Body of pancreas (tissue), 4 donors: Measurements from ENCODE around the gene APLP1. TPM values are rescaled to one million over a fixed set of nuclear protein-coding genes. Genes with fewer than 3 reads are reported as not detected.
"Not testable (repeated sequence)": the region's sequence is repeated elsewhere in the genome, so short reads cannot be mapped to it uniquely, and the experiment has no call there.

Source experiments
- ATAC-seq: fragments of 150-250 bp; one replicate; pipeline ENCODE4 v1.9.1; 2016
- DNase-seq, 4 donors: peaks; one replicate each; pipeline ENCODE4 v3.0.0-alpha.2; 2019
- H3K27ac ChIP-seq, 4 donors: fragments of 200-600 bp; sonication (generic); 1 replicate in 3 of 4; 2 replicates in 1 of 4; pipeline versions ENCODE4 v1.5.1 to v1.6.1; 2016 to 2019; ENCODE audit warnings: mild to moderate bottlenecking in 1 of 4, mixed read lengths in 1 of 4, moderate library complexity in 1 of 4
- H3K27me3 ChIP-seq, 2 donors: fragments of 200-600 bp; sonication (generic); one replicate each; pipeline ENCODE4 v1.6.0; 2016; ENCODE audit warnings: mild to moderate bottlenecking in 1 of 2
- H3K36me3 ChIP-seq, 2 donors: fragments of 200-600 bp; sonication (generic); replicated peaks in 1 of 2; 2 replicates each; pipeline ENCODE4 v1.5.1; 2016; ENCODE audit warnings: low read depth in 2 of 2; ENCODE audit not compliant: insufficient read depth in 1 of 2
- H3K4me1 ChIP-seq: fragments of 200-600 bp; sonication (generic); one replicate; pipeline ENCODE4 v1.6.0; 2016
- H3K4me3 ChIP-seq, 2 donors: fragments of 200-600 bp; sonication (generic); 1 replicate in 1 of 2; 2 replicates in 1 of 2; pipeline ENCODE4 v1.5.1; 2016 to 2019
- H3K9me3 ChIP-seq, 3 donors: fragments of 200-600 bp; sonication (generic); 1 replicate in 2 of 3; 2 replicates in 1 of 3; pipeline ENCODE4 v1.5.1; 2016
- CTCF ChIP-seq, 7 experiments: fragments of 450-650 bp in 4 of 7; fragments of 200-600 bp in 3 of 7; sonication (generic) in 3 of 7; IDR thresholded peaks; one replicate each; pipeline ENCODE4 v1.5.1; 2016 to 2019; ENCODE audit warnings: antibody characterized with exemption in 7 of 7
- POLR2A ChIP-seq, 3 donors: fragments of 450-650 bp; IDR thresholded peaks; one replicate each; pipeline ENCODE4 v1.6.1; 2016; ENCODE audit warnings: antibody characterized with exemption in 3 of 3, mild to moderate bottlenecking in 2 of 3
- WGBS, 2 donors: methylation state at CpG; one replicate each; pipeline ENCODE4 v1.1.5; 2017; 5-methylcytosine and 5-hydroxymethylcytosine counted together
- intact Hi-C: fragments of 100-400 bp; cut with DNase I; formaldehyde crosslinking; loops from one replicate; pipeline ENCODE4 v1.15.1; 2023
- total RNA-seq, 2 donors: library from RNA; depleted of rRNA; stranded (reverse); fragments of >200 nt; gene quantifications; one replicate each; pipeline ENCODE4 v1.1.0, GENCODE V29; 2016

The APLP1 gene
- total RNA-seq, 2 donors from 2014 or later: 40.9 to 47.0 TPM

- intact Hi-C loops: no loop called here
- no peak overlapping the region for H3K4me3 ChIP-seq
- ATAC-seq (no peak), DNase-seq (no peak)
- peaks cover 21% of the 10 kb centered on the region for H3K4me1 ChIP-seq
- WGBS, 2 donors: 51 to 53% methylated on average over 9 to 11 of the region's 12 CpGs
- no peaks in the 10 kb centered on the region for H3K9me3 ChIP-seq
- H3K27ac ChIP-seq: peak overlapping the region in 1 of 4 donors; percentile 92
- H3K36me3 ChIP-seq: no peaks in the 10 kb centered on the region
- TF ChIP-seq POLR2A (IDR thresholded peaks at IDR 0.05): no peak
- no peak for TF ChIP-seq CTCF (IDR thresholded peaks at IDR 0.05)
- no peaks in the 10 kb centered on the region for H3K27me3 ChIP-seq
Observed at GRCh38 chr19:35907377-35907745, 39.0 kb downstream of the APLP1 start.

GRCh38 chr19:35908010-35908441, 39.7 kb downstream of the APLP1 start, which contains the start of gene TYROBP:
TYROBP (minus strand) TSS chr19:35908295; CDS start chr19:35908228, 67 bp downstream.
- TF ChIP-seq CTCF (IDR thresholded peaks at IDR 0.05) (no peak), POLR2A (IDR thresholded peaks at IDR 0.05) (peak in 2 of 3 donors; percentile 27 to 71)
- no peaks in the 10 kb centered on the region for H3K9me3 ChIP-seq
- no peaks in the 10 kb centered on the region for H3K36me3 ChIP-seq
- ATAC-seq (no peak), DNase-seq (peak in 1 of 4 donors; percentile 52)
- H3K4me3 ChIP-seq: no peak within 1 kb of the TSS
- H3K27me3 ChIP-seq: no peaks in the 10 kb centered on the region
- WGBS, 2 donors: 65 to 74% methylated on average over 9 of the region's 9 CpGs
- H3K4me1 ChIP-seq: peaks cover 21% of the 10 kb centered on the region
- H3K27ac ChIP-seq: peak within 1 kb of the TSS in 2 of 4 donors; percentile 34 to 92
- intact Hi-C loops: no loop called here

DNA sequence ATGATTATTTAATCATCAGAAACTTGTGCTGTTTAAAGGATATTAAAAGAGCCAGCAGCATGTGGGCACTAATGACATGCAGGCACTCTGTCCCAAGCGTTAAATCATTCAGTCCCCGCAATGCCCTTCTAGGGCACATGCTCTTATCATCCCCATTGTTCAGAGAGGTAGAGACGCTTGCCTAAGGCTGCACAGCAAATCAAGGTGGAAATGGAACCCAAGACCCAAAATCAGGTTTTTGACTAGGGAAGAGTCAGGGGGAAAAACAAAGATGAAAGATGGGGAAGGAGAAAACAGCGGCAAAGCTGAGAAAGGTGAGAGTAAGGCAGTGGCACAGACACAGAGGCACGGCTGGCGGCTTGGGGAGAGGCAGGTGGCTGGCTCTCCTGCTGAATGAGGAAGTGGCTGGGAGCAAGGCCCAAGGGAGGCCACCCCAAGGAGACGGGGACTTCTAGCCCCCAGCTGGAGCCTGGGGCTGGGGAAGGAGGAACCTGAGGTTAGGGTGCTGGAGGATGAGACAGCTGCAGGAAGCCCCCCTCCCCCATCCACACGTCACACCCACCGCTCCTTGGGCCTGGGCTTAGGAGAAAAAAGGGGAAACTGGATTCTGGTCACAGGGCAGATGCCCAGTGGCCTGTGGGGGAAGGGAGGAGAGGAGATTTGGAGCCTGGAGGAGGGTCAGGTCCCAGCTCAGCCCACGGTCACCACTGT, 40.8 kb downstream of the APLP1 start:
- no peaks in the 10 kb centered on the region for H3K27me3 ChIP-seq
- 66 to 83% methylated on average over 9 to 10 of the region's 10 CpGs for WGBS, 2 donors
- no peaks in the 10 kb centered on the region for H3K36me3 ChIP-seq
- TF ChIP-seq POLR2A (IDR thresholded peaks at IDR 0.05): peak in 2 of 3 donors; percentile 21 to 69
- no peak for TF ChIP-seq CTCF (IDR thresholded peaks at IDR 0.05)
- H3K4me3 ChIP-seq: no peak overlapping the region
- H3K4me1 ChIP-seq: peaks cover 21% of the 10 kb centered on the region
- DNase-seq (peak in 3 of 4 donors; percentile 30 to 86 (median 31)), ATAC-seq (peak; percentile 36)
- intact Hi-C loops: no loop called here
- H3K9me3 ChIP-seq: no peaks in the 10 kb centered on the region
- peak overlapping the region in 2 of 4 donors; percentile 2 to 92 for H3K27ac ChIP-seq

- H3K4me3 ChIP-seq: no peak overlapping the region
- DNase-seq: no peak
- peaks cover 21% of the 10 kb centered on the region for H3K4me1 ChIP-seq
- no peak for ATAC-seq
- intact Hi-C loops: no loop called here
- H3K27me3 ChIP-seq: no peaks in the 10 kb centered on the region
- 62 to 71% methylated on average over 3 to 6 of the region's 6 CpGs for WGBS, 2 donors
- H3K9me3 ChIP-seq: no peaks in the 10 kb centered on the region
- H3K36me3 ChIP-seq: no peaks in the 10 kb centered on the region
- H3K27ac ChIP-seq: peak overlapping the region in 2 of 4 donors; percentile 2 to 60
- TF ChIP-seq POLR2A (IDR thresholded peaks at IDR 0.05) (no peak), CTCF (IDR thresholded peaks at IDR 0.05) (no peak)
Observed at GRCh38 chr19:35909684-35910035, 41.3 kb downstream of the APLP1 start.

GRCh38 chr19:35910355-35910754, 42.0 kb downstream of the APLP1 start:
- H3K36me3 ChIP-seq, H3K27ac ChIP-seq, H3K9me3 ChIP-seq, H3K4me3 ChIP-seq, intact Hi-C loops, H3K27me3 ChIP-seq, ATAC-seq, DNase-seq: not testable (repeated sequence)
- peaks cover 21% of the 10 kb centered on the region for H3K4me1 ChIP-seq
- WGBS, 2 donors: 80 to 81% methylated on average over 14 of the region's 14 CpGs
